ENCODE results near the gene PER3.

PER3 gene
- 4.8 to 69.5 (median 38.9) reads per million in 17 experiments for total RNA-seq

GRCh38 chr1:7783826-7784491 is at the start of gene PER3:
Gene PER3, plus strand, starts transcription at chr1:7784291. Its CDS starts 587 bp downstream, at chr1:7784878.
- DNase-seq = peak; percentile 99 to 100 (median 99)

- DNase-seq = no peak
Measured at GRCh38 chr1:7738044-7738443, 46.0 kb upstream of the PER3 start.

- no peak for DNase-seq
Measured at GRCh38 chr1:7743346-7743745, 40.7 kb upstream of the PER3 start.

GRCh38 chr1:7744882-7745281 is 39.2 kb upstream of the PER3 start:
- no peak for DNase-seq

- DNase-seq = no peak
Measured at GRCh38 chr1:7745783-7746182, 38.3 kb upstream of the PER3 start.

- no peak for DNase-seq
Measured at GRCh38 chr1:7747605-7748004, 36.5 kb upstream of the PER3 start.

- no peak for DNase-seq
Measured at GRCh38 chr1:7749126-7749525, 35.0 kb upstream of the PER3 start.

GRCh38 chr1:7751174-7751573 is 32.9 kb upstream of the PER3 start:
- DNase-seq = no peak

- DNase-seq = peak; percentile 66 to 82 (median 70)
Measured at GRCh38 chr1:7752512-7753417, 31.3 kb upstream of the PER3 start.

- peak; percentile 31 to 72 (median 50) for DNase-seq
Measured at GRCh38 chr1:7753641-7754040, 30.4 kb upstream of the PER3 start.

- no peak for DNase-seq
Measured at GRCh38 chr1:7754234-7754633, 29.9 kb upstream of the PER3 start.

GRCh38 chr1:7755448-7755847 is 28.6 kb upstream of the PER3 start:
- peak in 2 of 4 experiments; percentile 8 to 27 for DNase-seq

GRCh38 chr1:7760245-7760644 is 23.8 kb upstream of the PER3 start:
- no peak for DNase-seq

GRCh38 chr1:7761103-7761502 is 23.0 kb upstream of the PER3 start:
- DNase-seq = no peak

- DNase-seq = no peak
Measured at GRCh38 chr1:7767176-7767575, 16.9 kb upstream of the PER3 start.

GRCh38 chr1:7768583-7768982 is 15.5 kb upstream of the PER3 start:
- no peak for DNase-seq

GRCh38 chr1:7769673-7770412 is 14.2 kb upstream of the PER3 start:
- no peak for DNase-seq

GRCh38 chr1:7770669-7770996 is 13.5 kb upstream of the PER3 start:
- DNase-seq = peak; percentile 71 to 91 (median 82)

GRCh38 chr1:7770997-7771822 is 12.9 kb upstream of the PER3 start, which contains the start of gene VAMP3:
Gene VAMP3, plus strand, starts transcription at chr1:7771296. Its CDS starts 88 bp downstream, at chr1:7771384.
- peak; percentile 93 to 98 (median 95) for DNase-seq

GRCh38 chr1:7771823-7772299 is 12.2 kb upstream of the PER3 start:
- DNase-seq = peak in 2 of 4 experiments; percentile 11 to 13

- no peak for DNase-seq
Measured at GRCh38 chr1:7777591-7777990, 6.5 kb upstream of the PER3 start.

GRCh38 chr1:7778133-7778628 is 5.9 kb upstream of the PER3 start:
- DNase-seq = no peak
